Measurements from ENCODE around the gene TMEM98. TPM values are rescaled to one million over a fixed set of nuclear protein-coding genes. Genes with fewer than 3 reads are reported as not detected.

TMEM98 gene
- total RNA-seq, 1 experiment from 2014 or later: 67.6 TPM

DNA sequence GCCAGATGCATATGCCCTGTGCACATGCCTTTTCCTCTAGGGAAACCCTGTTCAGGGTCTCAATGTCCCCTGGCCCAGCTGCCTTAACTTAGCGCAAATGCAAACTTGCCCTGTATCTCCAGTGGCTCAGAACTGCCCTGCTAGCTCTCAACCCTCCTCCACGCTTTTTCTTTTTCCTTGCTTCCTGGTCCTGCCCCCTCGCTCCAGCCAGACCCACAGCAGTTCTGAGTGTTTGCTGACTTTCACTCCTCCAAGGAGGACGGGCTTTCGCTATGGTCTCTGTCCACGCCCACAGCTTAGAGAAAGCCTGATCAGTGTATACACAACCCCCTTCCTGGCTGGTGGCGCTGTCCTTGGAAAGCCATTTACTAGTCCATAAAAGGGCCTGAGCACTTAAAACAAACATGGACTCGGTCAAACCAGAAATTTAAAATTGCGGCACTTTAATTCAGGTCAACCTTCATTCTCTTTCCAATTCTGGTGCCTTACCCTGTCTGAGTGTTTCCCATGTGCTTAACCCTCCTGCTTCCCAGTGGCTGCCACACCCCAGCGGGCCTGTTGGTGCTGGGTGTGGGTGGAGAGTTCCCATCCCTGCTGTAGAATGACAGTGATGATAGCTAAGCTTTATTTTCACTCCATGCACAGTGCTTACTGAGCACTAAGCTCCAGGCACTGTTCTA lies 15.6 kb upstream of the TMEM98 start:
- intact Hi-C loops (cut with micrococcal nuclease; ENCODE audit: unreplicated experiment): loop anchor here (5.0 kb wide), 1 partner anchor 130 kb away; no protein-coding TSS in a partner anchor
- Histone ChIP-seq H3K36me3 (ENCODE audit: insufficient read depth, low read length, poor library complexity, severe bottlenecking) (no peaks in the 10 kb centered on the region), H3K27ac (ENCODE audit: low read depth, low read length, poor library complexity, severe bottlenecking) (no peak overlapping the region), H3K9me3 (ENCODE audit: low read depth, low read length, poor library complexity, severe bottlenecking) (no peaks in the 10 kb centered on the region), H3K27me3 (replicated peaks; ENCODE audit: insufficient read depth, low read depth, low read length, poor library complexity) (no peaks in the 10 kb centered on the region), H3K4me3 (ENCODE audit: low read depth, low read length, poor library complexity, severe bottlenecking) (no peak overlapping the region), H3K4me1 (ENCODE audit: insufficient read depth, low read length, poor library complexity, severe bottlenecking) (no peaks in the 10 kb centered on the region)
- POLR2A ChIA-PET (ENCODE audit: low non-redundant PET): no interaction called here
- CTCF ChIA-PET: no interaction called here
- DNase-seq (ENCODE audit: low spot score): no peak
- BruUV-seq (replicated peaks): no TSS peak
- no peak for TF ChIP-seq EZH2 (IDR thresholded peaks at IDR 0.05; ENCODE audit: borderline replicate concordance, low read depth, low read length, poor library complexity, severe bottlenecking)
- TF ChIP-seq, protein P1, sequence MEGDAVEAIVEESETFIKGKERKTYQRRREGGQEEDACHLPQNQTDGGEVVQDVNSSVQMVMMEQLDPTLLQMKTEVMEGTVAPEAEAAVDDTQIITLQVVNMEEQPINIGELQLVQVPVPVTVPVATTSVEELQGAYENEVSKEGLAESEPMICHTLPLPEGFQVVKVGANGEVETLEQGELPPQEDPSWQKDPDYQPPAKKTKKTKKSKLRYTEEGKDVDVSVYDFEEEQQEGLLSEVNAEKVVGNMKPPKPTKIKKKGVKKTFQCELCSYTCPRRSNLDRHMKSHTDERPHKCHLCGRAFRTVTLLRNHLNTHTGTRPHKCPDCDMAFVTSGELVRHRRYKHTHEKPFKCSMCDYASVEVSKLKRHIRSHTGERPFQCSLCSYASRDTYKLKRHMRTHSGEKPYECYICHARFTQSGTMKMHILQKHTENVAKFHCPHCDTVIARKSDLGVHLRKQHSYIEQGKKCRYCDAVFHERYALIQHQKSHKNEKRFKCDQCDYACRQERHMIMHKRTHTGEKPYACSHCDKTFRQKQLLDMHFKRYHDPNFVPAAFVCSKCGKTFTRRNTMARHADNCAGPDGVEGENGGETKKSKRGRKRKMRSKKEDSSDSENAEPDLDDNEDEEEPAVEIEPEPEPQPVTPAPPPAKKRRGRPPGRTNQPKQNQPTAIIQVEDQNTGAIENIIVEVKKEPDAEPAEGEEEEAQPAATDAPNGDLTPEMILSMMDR (conservative IDR thresholded peaks at IDR 0.05; ENCODE audit: low read depth, low read length): no peak

DNA sequence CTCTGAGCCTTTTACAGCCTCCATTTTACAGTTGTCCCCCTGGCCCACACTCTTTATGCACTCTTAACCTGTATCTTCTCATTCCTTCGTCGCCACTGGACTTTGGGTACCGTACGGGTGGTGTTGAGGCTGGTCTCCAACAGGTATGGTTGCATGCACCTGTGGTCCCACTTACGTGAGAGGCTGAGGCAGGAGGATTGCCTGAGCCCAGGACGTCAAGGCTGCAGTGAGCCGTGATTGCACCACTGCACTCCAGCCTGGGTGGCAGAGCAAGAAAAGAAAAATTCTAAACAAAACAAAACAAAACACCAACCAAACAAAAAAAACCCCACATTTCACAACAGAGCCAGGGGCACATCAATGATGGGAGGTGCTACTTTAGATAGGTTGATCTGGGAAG lies 14.4 kb upstream of the TMEM98 start:
- intact Hi-C loops (cut with micrococcal nuclease; ENCODE audit: unreplicated experiment): loop anchor here (5.0 kb wide), 1 partner anchor 131 kb away; no protein-coding TSS in a partner anchor
- ChIA-PET POLR2A (ENCODE audit: low non-redundant PET) (no interaction called here), CTCF (no interaction called here)
- Histone ChIP-seq H3K4me3 (ENCODE audit: low read depth, low read length, poor library complexity, severe bottlenecking) (no peak overlapping the region), H3K27me3 (replicated peaks; ENCODE audit: insufficient read depth, low read depth, low read length, poor library complexity) (no peaks in the 10 kb centered on the region), H3K9me3 (ENCODE audit: low read depth, low read length, poor library complexity, severe bottlenecking) (no peaks in the 10 kb centered on the region), H3K4me1 (ENCODE audit: insufficient read depth, low read length, poor library complexity, severe bottlenecking) (no peaks in the 10 kb centered on the region), H3K27ac (ENCODE audit: low read depth, low read length, poor library complexity, severe bottlenecking) (no peak overlapping the region), H3K36me3 (ENCODE audit: insufficient read depth, low read length, poor library complexity, severe bottlenecking) (no peaks in the 10 kb centered on the region)
- TF ChIP-seq EZH2 (IDR thresholded peaks at IDR 0.05; ENCODE audit: borderline replicate concordance, low read depth, low read length, poor library complexity, severe bottlenecking): no peak
- TF ChIP-seq, protein P1 (conservative IDR thresholded peaks at IDR 0.05; ENCODE audit: low read depth, low read length): no peak
- no TSS peak for BruUV-seq (replicated peaks)
- DNase-seq (ENCODE audit: low spot score): no peak

DNA sequence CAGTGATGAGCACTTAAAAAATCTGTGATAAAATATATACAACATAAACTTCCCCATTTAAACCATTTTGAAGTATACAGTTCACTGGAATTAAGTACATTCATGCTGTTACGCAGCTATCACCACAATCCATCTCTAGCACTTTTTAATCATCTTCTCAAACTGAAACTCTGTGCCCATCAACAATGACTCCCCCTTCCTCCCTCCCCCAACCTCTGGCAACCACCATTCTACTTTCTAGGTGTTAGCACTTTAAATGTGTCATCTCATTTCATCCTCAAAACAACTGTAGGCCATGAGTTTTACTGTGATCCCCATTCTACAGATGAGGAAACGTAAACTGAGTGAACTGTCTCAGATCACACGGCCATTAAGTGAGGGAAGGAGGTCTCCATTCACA lies 13.8 kb upstream of the TMEM98 start:
- H3K4me3 ChIP-seq (ENCODE audit: low read depth, low read length, poor library complexity, severe bottlenecking): no peak overlapping the region
- ChIA-PET CTCF (no interaction called here), POLR2A (ENCODE audit: low non-redundant PET) (no interaction called here)
- H3K4me1 ChIP-seq (ENCODE audit: insufficient read depth, low read length, poor library complexity, severe bottlenecking): no peaks in the 10 kb centered on the region
- no peak overlapping the region for H3K27ac ChIP-seq (ENCODE audit: low read depth, low read length, poor library complexity, severe bottlenecking)
- TF ChIP-seq, protein P1 (conservative IDR thresholded peaks at IDR 0.05; ENCODE audit: low read depth, low read length): no peak
- TF ChIP-seq EZH2 (IDR thresholded peaks at IDR 0.05; ENCODE audit: borderline replicate concordance, low read depth, low read length, poor library complexity, severe bottlenecking): no peak
- intact Hi-C loops (cut with micrococcal nuclease; ENCODE audit: unreplicated experiment): loop anchor here (5.0 kb wide), 1 partner anchor 132 kb away; no protein-coding TSS in a partner anchor
- H3K9me3 ChIP-seq (ENCODE audit: low read depth, low read length, poor library complexity, severe bottlenecking): no peaks in the 10 kb centered on the region
- BruUV-seq (replicated peaks): no TSS peak
- H3K27me3 ChIP-seq (replicated peaks; ENCODE audit: insufficient read depth, low read depth, low read length, poor library complexity): no peaks in the 10 kb centered on the region
- H3K36me3 ChIP-seq (ENCODE audit: insufficient read depth, low read length, poor library complexity, severe bottlenecking): no peaks in the 10 kb centered on the region
- DNase-seq (ENCODE audit: low spot score): no peak
